ACHN (cell line): ENCODE results near the gene SNTB2.
A peak's percentile ranks its signal among the peaks of the same experiment; 100 is the strongest.

Experiments
- DNase-seq: peaks from one replicate; pipeline ENCODE4 v3.0.0-alpha.2; 2015
- in situ Hi-C: cut with HindIII; loops from 2 replicates; pipeline ENCODE4 v1.10.0; 2017; ENCODE audit warnings: low sequenced_read_pairs, low pct_ligation_motif_present, low pct_unique_long_range_greater_than_20kb

The SNTB2 gene

GRCh38 chr16:69307856-69308255 is 120.9 kb downstream of the SNTB2 start:
- in situ Hi-C loops: no loop called here

DNA sequence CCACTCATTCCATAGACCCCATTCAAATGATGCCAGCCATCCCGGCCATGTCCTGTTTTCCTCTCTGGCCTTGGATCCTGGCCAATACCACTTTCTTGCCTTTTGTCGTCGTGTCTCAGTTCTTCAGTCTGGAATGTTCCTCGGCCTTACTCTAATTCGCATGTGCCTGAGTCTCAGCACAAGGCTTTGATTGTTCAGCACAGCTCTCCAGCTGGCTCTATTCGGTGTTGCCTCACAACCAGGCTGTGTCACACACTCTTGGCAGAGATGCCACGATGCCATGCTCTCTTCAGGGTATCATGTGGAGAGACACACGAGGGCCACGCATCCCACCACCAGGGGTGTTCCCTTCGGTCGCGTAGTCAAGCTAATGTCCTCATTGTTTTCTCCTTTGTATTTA is 122.4 kb downstream of the SNTB2 start:
- no peak for DNase-seq
- in situ Hi-C loops: no loop called here

More at GRCh38 chr16:69307856-69308255, 120.9 kb downstream of the SNTB2 start:
- no peak for DNase-seq

GRCh38 chr16:69310653-69311532 is 123.9 kb downstream of the SNTB2 start, which contains the start of gene VPS4A:
VPS4A (plus strand) TSS chr16:69311350; CDS start chr16:69311512, 162 bp downstream.
- in situ Hi-C loops: no loop called here
- peak; percentile 96 for DNase-seq

- peak; percentile 55 for DNase-seq
- in situ Hi-C loops: no loop called here
Measured at GRCh38 chr16:69311533-69312387, 124.8 kb downstream of the SNTB2 start.

DNA sequence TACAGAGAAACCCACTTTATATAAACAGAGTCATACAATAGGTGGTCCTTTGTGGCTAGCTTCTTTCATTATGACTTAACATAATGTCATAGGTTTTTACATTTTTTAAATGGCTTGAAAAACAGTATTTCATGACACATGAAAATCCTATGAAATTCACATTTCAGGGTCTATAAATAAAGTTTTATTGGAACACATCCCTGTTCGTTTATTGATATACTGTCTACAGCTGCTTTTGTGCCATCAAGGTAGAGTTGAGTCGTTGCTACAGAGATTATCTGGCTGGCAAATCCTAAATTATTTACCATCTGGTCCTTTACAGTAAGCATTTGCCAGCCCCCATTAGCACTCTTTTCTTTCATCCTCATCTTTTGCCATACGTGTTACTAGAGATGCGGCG is 126.5 kb downstream of the SNTB2 start:
- no peak for DNase-seq
- in situ Hi-C loops: no loop called here

GRCh38 chr16:69314534-69314933 is 127.6 kb downstream of the SNTB2 start:
- DNase-seq: no peak
- in situ Hi-C loops: no loop called here

DNA sequence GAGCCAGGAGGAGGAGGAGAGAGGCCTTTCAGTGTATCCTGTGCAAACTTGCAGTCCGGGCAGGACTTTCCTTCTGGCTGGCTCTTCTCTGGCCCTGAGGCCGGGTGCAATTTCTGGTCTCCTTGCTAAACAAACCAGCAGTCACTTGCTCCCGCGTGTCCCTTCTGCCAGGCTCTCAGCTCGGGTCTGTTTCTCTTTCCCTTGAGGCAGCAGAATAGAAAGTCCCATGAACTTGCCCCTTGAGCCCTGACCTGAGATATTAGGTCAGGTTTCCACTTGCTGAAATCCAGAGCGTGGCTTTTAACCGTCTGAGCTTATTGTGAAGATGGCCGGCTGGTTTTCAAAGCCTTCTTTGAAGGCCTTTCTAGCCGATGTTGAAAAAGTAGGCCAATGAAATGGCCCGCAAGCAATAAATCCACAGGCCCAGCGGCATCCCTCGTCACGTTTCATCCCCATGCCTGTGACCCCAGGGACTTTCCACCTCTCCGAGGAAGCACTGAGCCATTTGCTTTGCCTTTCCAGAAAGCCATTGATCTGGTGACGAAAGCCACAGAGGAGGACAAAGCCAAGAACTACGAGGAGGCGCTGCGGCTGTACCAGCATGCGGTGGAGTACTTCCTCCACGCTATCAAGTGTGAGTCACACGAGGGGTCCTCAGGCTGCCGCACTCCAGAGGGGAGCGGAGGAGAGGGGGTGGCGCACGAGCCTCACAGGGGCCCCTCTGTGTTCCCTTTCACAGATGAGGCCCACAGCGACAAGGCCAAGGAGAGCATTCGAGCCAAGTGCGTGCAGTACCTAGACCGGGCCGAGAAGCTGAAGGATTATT is 128.7 kb downstream of the SNTB2 start:
- no peak for DNase-seq

DNA sequence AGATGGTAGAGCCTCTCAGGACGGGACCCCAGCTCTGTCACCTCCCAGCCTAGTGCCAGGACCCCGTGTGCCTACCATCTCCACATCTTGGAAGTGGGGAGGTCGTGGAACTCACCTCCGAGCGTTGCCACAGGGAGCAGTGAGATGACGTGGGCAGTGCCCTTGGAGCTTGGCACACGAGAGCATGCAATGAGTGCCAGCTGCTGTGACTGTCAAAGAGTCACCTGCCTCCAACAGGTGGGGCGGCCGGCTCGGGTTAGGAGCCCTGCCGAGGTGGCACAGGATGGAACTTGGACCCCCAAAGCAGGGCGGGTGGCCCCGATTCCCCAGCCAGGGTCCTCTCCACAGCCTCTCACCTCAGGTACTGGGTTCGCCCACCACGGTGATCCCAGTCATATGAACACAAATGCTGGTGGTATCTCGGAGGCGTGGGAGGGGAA is 129.7 kb downstream of the SNTB2 start:
- no peak for DNase-seq
- in situ Hi-C loops: no loop called here

More for the DNA sequence above, 128.7 kb downstream of the SNTB2 start:
- in situ Hi-C loops: no loop called here

- DNase-seq: no peak
- in situ Hi-C loops: no loop called here
Measured at GRCh38 chr16:69318177-69318910, 131.4 kb downstream of the SNTB2 start.

GRCh38 chr16:69318911-69319289 is 131.9 kb downstream of the SNTB2 start:
- in situ Hi-C loops: no loop called here
- no peak for DNase-seq

DNA sequence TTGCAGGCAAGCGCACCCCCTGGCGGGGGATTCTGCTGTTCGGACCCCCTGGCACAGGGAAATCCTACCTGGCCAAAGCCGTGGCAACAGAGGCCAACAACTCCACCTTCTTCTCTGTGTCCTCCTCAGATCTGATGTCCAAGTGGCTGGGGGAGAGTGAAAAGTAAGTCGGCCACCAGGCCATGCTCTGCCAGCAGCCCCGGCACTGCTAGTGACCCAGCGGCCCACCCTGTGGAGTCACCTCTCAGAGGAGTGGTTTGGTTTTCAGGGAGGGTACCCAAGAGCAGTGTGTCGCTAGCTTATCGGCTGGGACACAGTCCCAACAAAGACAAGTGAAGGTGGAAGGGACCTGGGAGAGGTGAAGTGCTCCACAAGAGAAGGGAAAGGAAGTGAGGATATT is 132.4 kb downstream of the SNTB2 start:
- DNase-seq: no peak
- in situ Hi-C loops: no loop called here

DNA sequence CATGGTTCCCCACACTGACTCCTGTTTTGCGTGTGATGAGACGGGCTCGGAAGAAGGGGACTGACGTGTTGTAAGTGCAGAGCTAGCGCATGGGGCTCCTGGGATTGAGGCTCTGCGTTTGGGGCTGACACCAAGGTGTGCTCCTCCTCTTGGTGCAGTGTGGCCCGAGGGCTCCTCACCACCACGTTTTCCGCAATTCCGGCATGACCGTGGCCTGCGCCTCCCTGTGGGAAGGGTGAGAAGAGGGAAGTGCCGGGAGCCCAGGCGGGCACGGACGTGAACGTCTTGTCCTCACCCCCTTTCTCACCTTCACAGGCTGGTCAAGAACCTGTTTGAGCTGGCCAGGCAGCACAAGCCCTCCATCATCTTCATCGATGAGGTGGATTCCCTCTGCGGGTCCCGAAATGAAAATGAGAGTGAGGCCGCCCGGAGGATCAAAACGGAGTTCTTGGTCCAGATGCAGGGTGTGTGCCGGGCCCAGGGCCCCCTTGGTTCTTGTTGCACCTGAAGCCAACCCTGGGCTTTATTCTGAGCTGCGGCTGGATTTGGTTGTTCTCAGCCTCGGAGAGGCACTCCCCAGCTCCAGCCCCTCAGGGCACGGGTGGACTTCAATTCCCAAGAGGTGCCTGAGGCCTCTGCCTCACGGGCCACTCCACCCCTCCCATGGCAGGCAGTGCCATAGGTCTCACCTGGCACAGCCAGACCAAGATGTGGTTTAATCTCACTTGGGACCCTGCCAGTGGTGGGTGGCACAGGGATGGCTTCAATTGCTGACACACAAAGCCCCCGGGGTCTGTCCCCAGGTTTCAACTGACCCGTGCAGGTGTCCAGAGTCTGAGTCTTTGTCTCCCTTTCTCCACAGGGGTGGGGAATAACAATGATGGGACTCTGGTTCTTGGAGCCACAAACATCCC is 133.1 kb downstream of the SNTB2 start:
- DNase-seq: no peak
- in situ Hi-C loops: no loop called here

GRCh38 chr16:69320740-69321073 is 133.7 kb downstream of the SNTB2 start:
- in situ Hi-C loops: no loop called here
- DNase-seq: no peak

DNA sequence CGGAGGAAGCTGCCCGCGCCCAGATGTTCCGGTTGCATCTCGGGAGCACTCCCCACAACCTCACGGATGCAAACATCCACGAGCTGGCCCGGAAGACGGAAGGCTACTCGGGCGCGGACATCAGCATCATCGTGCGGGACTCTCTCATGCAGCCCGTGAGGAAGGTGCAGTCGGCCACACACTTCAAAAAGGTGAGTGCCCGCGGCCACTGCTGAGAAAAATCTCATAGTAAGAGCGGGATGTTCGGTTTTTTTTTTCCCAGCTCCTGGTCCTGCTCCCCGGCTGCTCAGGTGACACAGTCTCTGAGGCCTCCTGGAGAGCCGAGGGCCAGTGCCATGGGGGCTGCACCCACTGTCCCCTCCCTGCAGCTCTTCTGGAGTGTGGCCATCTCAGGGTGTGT is 134.1 kb downstream of the SNTB2 start:
- in situ Hi-C loops: no loop called here
- DNase-seq: no peak

GRCh38 chr16:69322343-69322742 is 135.4 kb downstream of the SNTB2 start:
- DNase-seq: no peak
- in situ Hi-C loops: no loop called here

DNA sequence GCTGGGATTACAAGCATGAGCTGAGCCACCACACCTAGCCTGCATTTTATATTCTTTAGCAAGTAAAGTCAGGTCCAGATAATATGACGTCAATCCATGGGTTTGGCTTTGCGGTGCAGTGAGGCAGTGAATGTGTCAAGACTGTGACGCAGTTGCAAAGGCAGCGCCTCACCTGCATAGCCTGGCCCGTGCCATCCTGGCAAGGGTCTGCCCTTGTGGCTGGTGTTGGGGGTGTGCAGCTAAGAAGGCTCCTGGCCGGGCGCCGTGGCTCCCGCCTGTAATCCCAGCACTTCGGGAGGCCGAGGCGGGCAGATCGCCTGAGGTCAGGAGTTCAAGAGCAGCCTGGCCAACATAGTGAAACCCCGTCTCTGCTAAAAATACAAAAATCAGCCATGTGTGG is 136.5 kb downstream of the SNTB2 start:
- no peak for DNase-seq
- in situ Hi-C loops: no loop called here

DNA sequence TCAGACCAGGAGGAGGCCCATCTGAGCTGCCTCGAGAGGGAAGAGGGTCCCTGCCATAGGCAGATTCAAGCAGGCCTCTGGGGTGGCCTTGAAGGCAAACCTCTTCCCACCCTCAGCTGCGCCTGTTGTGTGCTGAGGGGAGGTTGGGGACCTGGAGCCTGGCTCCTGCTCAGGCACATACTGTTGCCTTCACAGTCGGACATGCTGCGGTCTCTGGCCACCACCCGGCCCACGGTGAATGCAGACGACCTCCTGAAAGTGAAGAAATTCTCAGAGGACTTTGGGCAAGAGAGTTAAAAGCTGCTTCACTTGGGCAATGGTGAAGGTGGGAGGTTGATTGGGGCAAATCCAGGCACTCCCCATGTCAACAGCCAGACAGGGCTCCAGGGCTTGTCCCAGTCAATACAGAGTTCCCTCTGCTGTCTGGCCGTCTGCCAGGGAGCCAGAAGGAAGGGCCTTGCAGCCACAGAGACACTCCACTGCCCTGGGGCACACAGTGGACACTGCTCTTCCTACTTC is 137.1 kb downstream of the SNTB2 start:
- DNase-seq: no peak
- in situ Hi-C loops: no loop called here
